GOT3 (cell line): ENCODE measurements around the gene HSPB6.
A peak's percentile ranks its signal among the peaks of the same experiment; 100 is the strongest.

Experiments used
- DNase-seq: peaks from one replicate; lab custom pipeline; 2025; ENCODE audit warnings: mixed read lengths; lab: John Stamatoyannopoulos, UW

The HSPB6 gene

GRCh38 chr19:35716801-35717664 is 39.8 kb downstream of the HSPB6 start:
- DNase-seq = peak; percentile 91

- no peak for DNase-seq
Measured at GRCh38 chr19:35715981-35716800, 40.6 kb downstream of the HSPB6 start.

DNA sequence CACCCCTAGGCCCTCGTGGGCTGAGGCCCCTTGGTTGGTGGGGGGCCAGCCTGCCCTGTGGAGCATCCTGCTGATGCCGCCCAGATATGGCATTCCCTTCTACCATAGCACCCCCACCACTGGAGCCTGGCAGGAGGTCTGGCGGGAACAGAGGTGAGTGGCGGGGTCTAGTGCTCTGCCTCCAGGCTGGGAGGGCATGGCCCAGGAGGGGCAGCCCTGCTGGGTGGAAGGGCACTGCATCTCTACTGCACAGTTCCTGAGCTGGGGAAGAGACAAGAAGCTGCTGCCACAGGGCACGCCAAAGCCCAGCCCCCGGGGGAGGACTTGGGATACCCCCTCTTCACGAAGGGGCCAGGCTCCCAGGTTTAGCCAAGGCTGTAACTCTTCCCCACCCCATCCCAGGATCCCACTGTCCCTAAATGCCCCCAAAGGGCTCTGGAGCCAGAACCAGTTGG is 41.4 kb downstream of the HSPB6 start:
- no peak for DNase-seq

DNA sequence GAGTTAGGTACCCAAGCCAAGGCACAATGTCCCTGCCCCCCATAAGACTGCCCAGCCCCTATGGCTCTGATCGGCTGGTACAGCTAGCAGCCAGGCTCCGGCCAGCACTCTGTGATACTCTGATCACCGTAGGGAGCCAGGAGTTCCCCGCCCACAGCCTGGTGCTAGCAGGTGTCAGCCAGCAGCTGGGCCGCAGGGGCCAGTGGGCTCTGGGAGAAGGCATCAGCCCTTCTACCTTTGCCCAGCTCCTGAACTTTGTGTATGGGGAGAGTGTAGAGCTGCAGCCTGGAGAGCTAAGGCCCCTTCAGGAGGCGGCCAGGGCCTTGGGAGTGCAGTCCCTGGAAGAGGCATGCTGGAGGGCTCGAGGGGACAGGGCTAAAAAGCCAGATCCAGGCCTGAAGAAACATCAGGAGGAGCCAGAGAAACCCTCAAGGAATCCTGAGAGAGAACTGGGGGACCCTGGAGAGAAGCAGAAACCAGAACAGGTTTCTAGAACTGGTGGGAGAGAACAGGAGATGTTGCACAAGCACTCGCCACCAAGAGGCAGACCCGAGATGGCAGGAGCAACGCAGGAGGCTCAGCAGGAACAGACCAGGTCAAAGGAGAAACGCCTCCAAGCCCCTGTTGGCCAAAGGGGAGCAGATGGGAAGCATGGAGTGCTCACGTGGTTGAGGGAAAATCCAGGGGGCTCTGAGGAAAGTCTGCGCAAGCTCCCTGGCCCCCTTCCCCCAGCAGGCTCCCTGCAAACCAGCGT is 42.1 kb downstream of the HSPB6 start:
- DNase-seq = no peak

DNA sequence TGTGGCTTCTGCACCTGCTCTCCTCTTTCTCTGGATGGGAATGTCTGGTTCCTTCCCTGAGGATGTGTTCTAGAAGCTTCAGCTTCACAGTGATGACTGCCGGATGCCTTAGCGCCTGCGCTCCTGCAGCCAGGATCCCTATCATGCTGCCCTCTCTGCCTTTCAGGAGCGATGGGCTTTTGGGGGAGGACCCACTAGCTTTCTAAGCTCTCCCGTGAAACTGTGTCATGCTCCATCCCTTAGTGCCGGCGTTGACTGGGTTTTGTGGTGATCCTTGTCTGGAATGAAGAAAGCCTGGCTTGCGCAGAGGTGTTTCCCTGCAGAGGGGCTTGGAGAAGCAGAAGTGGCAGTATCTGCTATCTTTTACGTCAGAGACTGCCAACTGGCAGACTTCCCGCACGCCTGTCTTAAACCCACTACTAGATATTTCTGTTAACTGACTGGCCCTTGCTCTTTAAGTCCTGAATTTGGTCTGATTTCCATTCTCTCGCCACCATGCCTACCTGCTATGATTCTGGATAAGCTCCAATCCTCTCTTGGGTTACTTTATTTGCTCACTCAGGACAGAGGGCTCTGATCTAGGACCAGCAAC is 42.8 kb downstream of the HSPB6 start:
- no peak for DNase-seq

DNA sequence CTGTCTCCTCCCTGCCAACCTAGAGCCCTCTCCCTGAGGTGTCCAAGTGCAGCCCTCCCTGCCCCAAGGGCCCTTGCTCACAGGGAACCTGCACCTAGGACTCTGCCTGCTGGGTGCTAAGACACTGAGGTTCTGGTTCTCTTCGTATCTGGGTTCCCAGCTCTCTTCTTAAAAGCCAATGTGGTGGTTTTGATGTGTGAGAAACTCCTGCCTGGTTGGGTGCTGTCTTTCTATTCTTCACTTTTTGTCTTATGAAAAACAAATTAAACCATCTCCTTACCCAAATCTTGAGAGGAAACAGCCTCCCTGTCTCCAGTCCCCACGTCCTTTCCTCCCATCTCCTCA is 43.4 kb downstream of the HSPB6 start:
- DNase-seq = no peak

DNA sequence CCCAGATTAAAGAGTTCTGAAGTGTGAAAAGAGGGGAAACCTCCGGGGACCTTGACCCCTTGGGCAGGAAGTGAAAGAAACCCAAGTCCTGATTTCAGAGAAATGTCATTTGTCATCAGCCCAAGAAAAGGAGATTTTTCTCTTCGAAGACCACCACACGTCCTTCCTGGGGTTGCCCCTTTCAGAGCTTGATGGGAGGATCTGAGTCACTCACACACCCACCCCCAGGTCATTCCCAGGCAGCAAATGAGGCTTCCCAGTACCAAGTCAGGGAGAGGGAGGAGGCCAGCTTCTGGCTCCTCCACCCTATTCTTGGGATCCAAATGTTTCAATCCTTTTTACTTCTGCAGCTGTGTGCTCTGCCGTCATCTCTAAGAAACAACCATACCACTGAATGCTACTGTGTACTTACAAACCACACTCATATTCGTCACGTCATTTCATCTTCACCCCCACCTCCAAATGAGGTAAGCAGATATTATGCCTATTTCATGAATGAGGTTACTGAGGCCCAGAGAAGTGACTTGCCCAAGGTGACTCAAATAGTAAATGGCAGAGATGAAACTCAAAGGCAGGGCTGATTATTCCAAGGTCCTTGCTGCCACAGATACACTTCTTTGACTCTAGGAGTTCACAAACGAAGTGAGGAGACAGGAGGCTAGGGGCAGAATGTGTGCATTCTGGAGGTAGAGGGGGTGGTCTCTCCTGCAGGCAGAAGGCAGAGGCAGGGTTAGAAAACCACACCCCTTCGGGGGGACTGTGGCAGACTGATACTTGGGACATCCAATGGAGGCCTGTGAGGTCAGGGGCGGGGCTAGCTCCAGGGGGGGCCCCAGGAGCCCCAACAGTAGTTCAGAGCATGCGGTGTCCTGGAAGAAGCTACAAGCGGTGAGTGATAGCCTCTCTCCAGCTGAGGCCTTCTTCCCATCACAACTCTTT is 44.0 kb downstream of the HSPB6 start:
- DNase-seq = no peak

GRCh38 chr19:35710784-35711723 is 45.8 kb downstream of the HSPB6 start:
- no peak for DNase-seq

- no peak for DNase-seq
Measured at GRCh38 chr19:35708391-35708790, 48.4 kb downstream of the HSPB6 start.
